Osteocyte (in vitro differentiated cells): ENCODE results near the gene S100A2. TPM values are rescaled to one million over a fixed set of nuclear protein-coding genes. Genes with fewer than 3 reads are reported as not detected.

ENCODE experiments used
- DNase-seq: peaks from one replicate; pipeline ENCODE4 v3.0.0; 2021; ENCODE audit warnings: mixed read lengths; ENCODE audit not compliant: unreplicated experiment; ENCODE audit errors: extremely low spot score
- H3K27ac Mint-ChIP-seq: one replicate; pipeline ENCODE4 v1.8.0; 2021; ENCODE audit warnings: mild to moderate bottlenecking, mixed read lengths; ENCODE audit not compliant: unreplicated experiment
- H3K27me3 Mint-ChIP-seq: one replicate; pipeline ENCODE4 v1.8.0; 2021; ENCODE audit warnings: mixed read lengths; ENCODE audit not compliant: unreplicated experiment
- H3K36me3 Mint-ChIP-seq: one replicate; pipeline ENCODE4 v1.8.0; 2021; ENCODE audit warnings: mixed read lengths; ENCODE audit not compliant: unreplicated experiment
- H3K4me1 Mint-ChIP-seq: one replicate; pipeline ENCODE4 v1.8.0; 2021; ENCODE audit warnings: mixed read lengths; ENCODE audit not compliant: unreplicated experiment
- H3K4me3 Mint-ChIP-seq: one replicate; pipeline ENCODE4 v1.8.0; 2021; ENCODE audit warnings: mild to moderate bottlenecking, moderate library complexity, mixed read lengths; ENCODE audit not compliant: unreplicated experiment
- H3K9me3 Mint-ChIP-seq: one replicate; pipeline ENCODE4 v1.8.0; 2021; ENCODE audit warnings: mixed read lengths; ENCODE audit not compliant: unreplicated experiment
- CTCF ChIP-seq: fragments of 200-600 bp; sonication (generic); IDR thresholded peaks from 2 replicates; pipeline ENCODE4 v1.5.0; 2021; ENCODE audit warnings: antibody characterized with exemption, mild to moderate bottlenecking, moderate library complexity
- total RNA-seq: library from RNA; stranded (reverse); gene quantifications from 2 replicates; pipeline ENCODE4 v1.2.1, GENCODE V29; 2021

Gene S100A2
- total RNA-seq, 1 donor from 2014 or later = 8.9 TPM

- no peak overlapping the region for H3K4me3 Mint-ChIP-seq
Measured at GRCh38 chr1:153606194-153606593, 40.5 kb upstream of the S100A2 start.

GRCh38 chr1:153602749-153603148 is 37.1 kb upstream of the S100A2 start:
- peaks cover 18% of the 10 kb centered on the region for H3K4me1 Mint-ChIP-seq
- H3K4me3 Mint-ChIP-seq = no peak overlapping the region
- no peaks in the 10 kb centered on the region for H3K9me3 Mint-ChIP-seq
- H3K36me3 Mint-ChIP-seq = peaks cover 12% of the 10 kb centered on the region
- H3K27me3 Mint-ChIP-seq = no peaks in the 10 kb centered on the region
- no peak overlapping the region for H3K27ac Mint-ChIP-seq
- no peak for DNase-seq
- TF ChIP-seq CTCF = no peak

More at GRCh38 chr1:153606194-153606593, 40.5 kb upstream of the S100A2 start:
- Mint-ChIP-seq H3K9me3 (no peaks in the 10 kb centered on the region), H3K27ac (no peak overlapping the region), H3K27me3 (no peaks in the 10 kb centered on the region), H3K4me1 (peaks cover 36% of the 10 kb centered on the region), H3K36me3 (peaks cover 12% of the 10 kb centered on the region)
- no peak for DNase-seq
- no peak for TF ChIP-seq CTCF

- no peak for TF ChIP-seq CTCF
Measured at GRCh38 chr1:153599847-153600246, 34.2 kb upstream of the S100A2 start.

GRCh38 chr1:153598309-153599172 is 32.9 kb upstream of the S100A2 start:
- Mint-ChIP-seq H3K9me3 (no peaks in the 10 kb centered on the region), H3K4me1 (peaks cover 16% of the 10 kb centered on the region), H3K27me3 (no peaks in the 10 kb centered on the region), H3K36me3 (no peaks in the 10 kb centered on the region), H3K4me3 (no peak overlapping the region), H3K27ac (peak overlapping the region; percentile 69)
- TF ChIP-seq CTCF = no peak
- DNase-seq = no peak

More at GRCh38 chr1:153599847-153600246, 34.2 kb upstream of the S100A2 start:
- no peak overlapping the region for H3K4me3 Mint-ChIP-seq
- no peaks in the 10 kb centered on the region for H3K36me3 Mint-ChIP-seq
- H3K27ac Mint-ChIP-seq = no peak overlapping the region
- H3K27me3 Mint-ChIP-seq = no peaks in the 10 kb centered on the region
- peaks cover 16% of the 10 kb centered on the region for H3K4me1 Mint-ChIP-seq
- DNase-seq = no peak
- no peaks in the 10 kb centered on the region for H3K9me3 Mint-ChIP-seq

GRCh38 chr1:153597206-153597605 is 31.6 kb upstream of the S100A2 start:
- H3K4me3 Mint-ChIP-seq = no peak overlapping the region
- H3K27ac Mint-ChIP-seq = no peak overlapping the region
- no peaks in the 10 kb centered on the region for H3K9me3 Mint-ChIP-seq
- peaks cover 18% of the 10 kb centered on the region for H3K4me1 Mint-ChIP-seq
- H3K27me3 Mint-ChIP-seq = no peaks in the 10 kb centered on the region
- no peaks in the 10 kb centered on the region for H3K36me3 Mint-ChIP-seq
- DNase-seq = no peak
- no peak for TF ChIP-seq CTCF
